SK-N-MC (cell line): ENCODE results near the gene SETD4.

Source experiments
- EZH2 ChIP-seq: fragments of 200-600 bp; sonication (generic); IDR thresholded peaks from one replicate; pipeline ENCODE4 v1.6.1; 2017; ENCODE audit warnings: antibody characterized with exemption
- FOXP2 ChIP-seq: optimal IDR thresholded peaks from 2 replicates; pipeline ENCODE3; 2011; ENCODE audit warnings: mild to moderate bottlenecking, moderate library complexity; ENCODE audit not compliant: insufficient read depth; ENCODE audit errors: extremely low read length, control extremely low read depth
- POLR2AphosphoS5 ChIP-seq: IDR thresholded peaks from 2 replicates; pipeline ENCODE4 v1.6.1; 2012; ENCODE audit warnings: mild to moderate bottlenecking, low read depth, low read length, borderline replicate concordance

- TF ChIP-seq POLR2AphosphoS5 (no peak), EZH2 (no peak), FOXP2 (no peak)
Observed at GRCh38 chr21:36082237-36082664, 21.9 kb upstream of the SETD4 start.
